ENCODE results near the gene PTPRM. TPM values are rescaled to one million over a fixed set of nuclear protein-coding genes. Genes with fewer than 3 reads are reported as not detected.
A peak's percentile ranks its signal among the peaks of the same experiment; 100 is the strongest.

The PTPRM gene
- total and polyA plus RNA-seq, 2 of the 4 experiments (the other 2 are of a cell fraction): 28.3 to 51.2 TPM

- H2BK20ac ChIP-seq (ENCODE audit: low read depth, low read length): no peak overlapping the region
- H3K27ac ChIP-seq (ENCODE audit: insufficient read depth, low read length): no peak overlapping the region
- H4K8ac ChIP-seq (ENCODE audit: low read depth in 2 of 2, low read length in 2 of 2): no peak overlapping the region
- peaks cover 8% of the 10 kb centered on the region for H4K20me1 ChIP-seq (ENCODE audit: insufficient read depth, low read length)
- ChIA-PET POLR2A (ENCODE audit: unreplicated experiment) (no interaction called here), CTCF (interaction anchor here (0.6 to 0.7 kb wide), 2 partner anchors 12 to 522 kb away, joined by 4 to 6 read pairs; no protein-coding TSS in a partner anchor)
- peak; percentile 40 for DNase-seq
- no peak overlapping the region for H2BK5ac ChIP-seq (ENCODE audit: low read depth, low read length, poor library complexity, severe bottlenecking)
- no peaks in the 10 kb centered on the region for H3K36me3 ChIP-seq (ENCODE audit: control insufficient read depth, insufficient read depth, low read length)
- H4K91ac ChIP-seq (ENCODE audit: insufficient read depth, low read depth, low read length): no peak overlapping the region
- no peak overlapping the region for H3K4me2 ChIP-seq (ENCODE audit: low read depth, low read length)
- no peak overlapping the region for H4K5ac ChIP-seq (ENCODE audit: low read depth, low read length)
- no peak overlapping the region for H3K9ac ChIP-seq (ENCODE audit: low read depth, low read length)
- no peak overlapping the region for H2AFZ ChIP-seq (replicated peaks; ENCODE audit: low read length, poor library complexity)
- dilution Hi-C loops (cut with HindIII; ENCODE audit: low sequenced_read_pairs, unreplicated experiment): no loop called here
- no peak overlapping the region for H3K4me3 ChIP-seq (ENCODE audit: insufficient read depth, low read depth, low read length)
- TF ChIP-seq RFX5 (IDR thresholded peaks at IDR 0.05; ENCODE audit: low read depth, low read length) (no peak), BHLHE40 (IDR thresholded peaks at IDR 0.05; ENCODE audit: low read depth, low read length) (no peak), FOS (IDR thresholded peaks at IDR 0.05; ENCODE audit: low read depth, low read length) (no peak), CTCF (conservative IDR thresholded peaks at IDR 0.05; ENCODE audit: low read depth, low read length) (no peak), RCOR1 (IDR thresholded peaks at IDR 0.05; ENCODE audit: insufficient replicate concordance, low read length) (no peak), RAD21 (IDR thresholded peaks at IDR 0.05; ENCODE audit: low read length) (no peak), SMC3 (IDR thresholded peaks at IDR 0.05; ENCODE audit: low read depth, low read length) (no peak), POLR2A (IDR thresholded peaks at IDR 0.05; ENCODE audit: low read depth, low read length) (no peak), CHD1 (IDR thresholded peaks at IDR 0.05; ENCODE audit: low read depth, low read length) (no peak), MAFK (IDR thresholded peaks at IDR 0.05; ENCODE audit: low read depth, low read length) (no peak), MXI1 (IDR thresholded peaks at IDR 0.05; ENCODE audit: borderline replicate concordance, low read depth, low read length) (no peak), NFE2L2 (IDR thresholded peaks at IDR 0.05; ENCODE audit: low read depth, low read length) (no peak), ELK1 (IDR thresholded peaks at IDR 0.05; ENCODE audit: borderline replicate concordance, low read depth, low read length) (no peak), MAZ (IDR thresholded peaks at IDR 0.05; ENCODE audit: borderline replicate concordance, low read depth, low read length) (no peak), CEBPB (IDR thresholded peaks at IDR 0.05; ENCODE audit: low read depth, low read length) (no peak)
- H2BK120ac ChIP-seq (ENCODE audit: low read depth, low read length): no peak overlapping the region
- no peak overlapping the region for H3K14ac ChIP-seq (replicated peaks; ENCODE audit: low read depth, low read length)
- H2AK9ac ChIP-seq (replicated peaks; ENCODE audit: low read depth, low read length, poor library complexity): no peak overlapping the region
- no peak overlapping the region; the same call in 1 of the 2 replicates for H3K23ac ChIP-seq (ENCODE audit: low read depth, low read length)
- peaks cover 6% of the 10 kb centered on the region for H3K4me1 ChIP-seq (ENCODE audit: control insufficient read depth, insufficient read depth, low read length)
- H2BK15ac ChIP-seq (ENCODE audit: low read depth, low read length): no peak overlapping the region
- no peak overlapping the region for H2AK5ac ChIP-seq (ENCODE audit: low read depth, low read length)
- BruUV-seq (replicated peaks): no TSS peak
- in situ Hi-C loops (cut with MboI; ENCODE audit: low sequenced_read_pairs): no loop called here
- intact Hi-C loops (cut with micrococcal nuclease): no loop called here
- no peak for ATAC-seq (ENCODE audit: low read depth)
- no peak overlapping the region for H3K4ac ChIP-seq (ENCODE audit: low read depth, low read length)
- H3K9me3 ChIP-seq (ENCODE audit: control insufficient read depth, insufficient read depth, low read length): no peaks in the 10 kb centered on the region
- no peak overlapping the region for H3K56ac ChIP-seq (ENCODE audit: extremely low read depth, insufficient read depth, low read length)
- no peaks in the 10 kb centered on the region for H3K27me3 ChIP-seq (ENCODE audit: control insufficient read depth, insufficient read depth, low read length)
- peaks cover 4 to 15% of the 10 kb centered on the region in 2 experiments; a peak in 2 of 4 replicates for H3K79me1 ChIP-seq (ENCODE audit: low read depth in 1 of 2, low read length in 2 of 2)
- peaks cover 8% of the 10 kb centered on the region for H3K9me1 ChIP-seq (ENCODE audit: insufficient read depth, low read length)
- no peak overlapping the region for H3K18ac ChIP-seq (ENCODE audit: low read depth, low read length)
Observed at GRCh38 chr18:7982216-7982615, 415.1 kb downstream of the PTPRM start.
